Endothelial cell of umbilical vein (primary cell): ENCODE data around the gene KIRREL2. TPM values are rescaled to one million over a fixed set of nuclear protein-coding genes. Genes with fewer than 3 reads are reported as not detected.

Source experiments
- BruUV-seq: library from RNA; stranded (reverse); fragments of 400-500 nt; replicated peaks from 2 replicates; lab custom pipeline; 2021; lab: Mats Ljungman, UMichigan
- CTCF ChIA-PET: fragments of 300-600, 350-600 bp; sonication (Branson Sonifier 250); formaldehyde crosslinking; loops from one replicate; lab custom pipeline; 2021; ENCODE audit warnings: antibody characterized with exemption, inconsistent platforms; lab: Charles Lee
- POLR2A ChIA-PET: fragments of 300-600, 350-600 bp; sonication (Branson Sonifier 250); formaldehyde crosslinking; loops from one replicate; lab custom pipeline; 2021; ENCODE audit warnings: antibody characterized with exemption, inconsistent platforms; lab: Charles Lee
- DNase-seq: peaks from one replicate; pipeline ENCODE4 v3.0.0-alpha.2; 2011; ENCODE audit warnings: low read depth, low spot score
- FAIRE-seq: peaks from 2 replicates; lab custom pipeline; 2011; peaks lifted over from hg19 to GRCh38; lab: Jason Lieb, UNC
- H2AFZ ChIP-seq: 2 replicates; pipeline ENCODE4 v1.6.0; 2012; ENCODE audit warnings: low read depth, low read length, control low read depth, inconsistent platforms
- H3K27ac ChIP-seq: 2 replicates; pipeline ENCODE4 v1.5.1; 2011; ENCODE audit warnings: low read depth, mild to moderate bottlenecking, control low read depth, low read length, moderate library complexity; ENCODE audit not compliant: insufficient read depth
- H3K27me3 ChIP-seq, 2 experiments: 2 replicates each; pipeline versions ENCODE4 v1.6.0 to v1.6.1; 2011; ENCODE audit warnings: low read length in 2 of 2, mixed read lengths in 1 of 2; ENCODE audit not compliant: control insufficient read depth in 2 of 2, insufficient read depth in 2 of 2
- H3K36me3 ChIP-seq, 2 experiments: 2 replicates in 1 of 2; 3 replicates in 1 of 2; pipeline ENCODE4 v1.5.1; 2011; ENCODE audit warnings: low read length in 2 of 2, mild to moderate bottlenecking in 1 of 2, moderate library complexity in 1 of 2; ENCODE audit not compliant: control insufficient read depth in 2 of 2, insufficient read depth in 2 of 2; ENCODE audit errors: extremely low read depth in 1 of 2
- H3K4me1 ChIP-seq: 3 replicates; pipeline ENCODE4 v1.5.1; 2011; ENCODE audit warnings: mild to moderate bottlenecking, low read length; ENCODE audit not compliant: control insufficient read depth, insufficient read depth; ENCODE audit errors: extremely low read depth
- H3K4me2 ChIP-seq: 2 replicates; pipeline ENCODE4 v1.6.1; 2011; ENCODE audit warnings: low read length, control low read depth, mixed read lengths; ENCODE audit not compliant: insufficient read depth
- H3K4me3 ChIP-seq, 3 experiments: fragments of 200-600 bp in 1 of 3; sonication (generic), shearing (Covaris generic) in 1 of 3; replicated peaks in 1 of 3; 2 replicates each; pipeline ENCODE4 v1.5.1; 2011 to 2016; ENCODE audit warnings: control low read depth in 3 of 3, low read length in 3 of 3, mild to moderate bottlenecking in 2 of 3, inconsistent platforms in 1 of 3, low read depth in 1 of 3, moderate library complexity in 1 of 3; ENCODE audit not compliant: insufficient read depth in 1 of 3
- H3K79me2 ChIP-seq: 2 replicates; pipeline ENCODE4 v1.6.0; 2012; ENCODE audit warnings: low read length, inconsistent platforms; ENCODE audit not compliant: control insufficient read depth, insufficient read depth
- H3K9ac ChIP-seq: replicated peaks from 2 replicates; pipeline ENCODE3; 2011; ENCODE audit warnings: low read length, control low read depth; ENCODE audit not compliant: insufficient read depth; ENCODE audit errors: extremely low read depth
- H3K9me1 ChIP-seq: replicated peaks from 3 replicates; pipeline ENCODE4 v1.6.0; 2011; ENCODE audit warnings: mild to moderate bottlenecking, low read length; ENCODE audit not compliant: control insufficient read depth, insufficient read depth; ENCODE audit errors: extremely low read depth
- H3K9me3 ChIP-seq: replicated peaks from 2 replicates; pipeline ENCODE4 v1.5.1; 2012; ENCODE audit warnings: low read length, inconsistent platforms; ENCODE audit not compliant: control insufficient read depth, insufficient read depth
- H4K20me1 ChIP-seq: replicated peaks from 2 replicates; pipeline ENCODE3; 2011; ENCODE audit warnings: mild to moderate bottlenecking, low read length; ENCODE audit not compliant: control insufficient read depth, insufficient read depth; ENCODE audit errors: extremely low read depth
- CTCF ChIP-seq, 2 donors: IDR thresholded peaks; 1 replicate in 1 of 2; 2 replicates in 1 of 2; pipeline ENCODE4 v1.5.1; 2011; ENCODE audit warnings: low read length in 2 of 2, mild to moderate bottlenecking in 2 of 2, moderate library complexity in 2 of 2, control low read depth in 1 of 2, inconsistent platforms in 1 of 2, low read depth in 1 of 2; ENCODE audit not compliant: insufficient read depth in 1 of 2; ENCODE audit errors: extremely low read depth in 1 of 2
- EZH2 ChIP-seq: IDR thresholded peaks from 2 replicates; pipeline ENCODE4 v1.6.1; 2012; ENCODE audit warnings: borderline replicate concordance, low read depth, mild to moderate bottlenecking, moderate library complexity, low read length, inconsistent platforms; ENCODE audit not compliant: severe bottlenecking
- FOS ChIP-seq: IDR thresholded peaks from 2 replicates; pipeline ENCODE4 v1.6.1; 2011; ENCODE audit warnings: mild to moderate bottlenecking, low read length, moderate library complexity, borderline replicate concordance; ENCODE audit not compliant: insufficient read depth
- GATA2 ChIP-seq: IDR thresholded peaks from 2 replicates; pipeline ENCODE4 v1.7.0; 2011; ENCODE audit warnings: low read depth, mild to moderate bottlenecking, moderate library complexity, mixed read lengths, low read length; ENCODE audit not compliant: insufficient read length, insufficient read depth
- JUN ChIP-seq: IDR thresholded peaks from 2 replicates; pipeline ENCODE4 v1.6.1; 2011; ENCODE audit warnings: borderline replicate concordance, low read depth; ENCODE audit not compliant: insufficient read length, insufficient read depth
- MYC ChIP-seq: IDR thresholded peaks from one replicate; pipeline ENCODE4 v1.6.1; 2011; ENCODE audit warnings: mild to moderate bottlenecking, low read depth, low read length
- POLR2A ChIP-seq: IDR thresholded peaks from 2 replicates; pipeline ENCODE4 v1.6.1; 2012; ENCODE audit warnings: low read depth, mild to moderate bottlenecking, control low read depth, low read length
- POLR2AphosphoS5 ChIP-seq: IDR thresholded peaks from 2 replicates; pipeline ENCODE4 v1.6.1; 2012; ENCODE audit warnings: low read depth, mild to moderate bottlenecking, control low read depth, low read length, moderate library complexity; ENCODE audit not compliant: insufficient read depth
- dilution Hi-C: fragments of 300-500 bp; cut with MboI; formaldehyde crosslinking; loops from one replicate; pipeline ENCODE4 v1.15.0; 2019; ENCODE audit warnings: low sequenced_read_pairs; ENCODE audit not compliant: extremely low pct_ligation_motif_present
- intact Hi-C: fragments of 100-400 bp; cut with micrococcal nuclease; formaldehyde crosslinking; loops from one replicate; pipeline ENCODE4 v1.10.0; 2022
- polyA plus RNA-seq, 4 experiments: library from polyadenylated mRNA; depleted of rRNA in 3 of 4; stranded (reverse) in 3 of 4; unstranded in 1 of 4; fragments of >200 nt; gene quantifications; 2 replicates each; pipeline versions ENCODE4 v1.2.1 to v1.2.3, GENCODE V29; 2011 to 2012; ENCODE audit warnings: missing spikeins in 1 of 4
- total RNA-seq: library from RNA; stranded (reverse); gene quantifications from 2 replicates; pipeline ENCODE4 v1.2.3, GENCODE V29; 2021
- TF ChIP-seq, protein P1 (sequence below): IDR thresholded peaks from 2 replicates; pipeline ENCODE4 v1.6.1; 2011; ENCODE audit not compliant: insufficient read depth, insufficient read length

The KIRREL2 gene
- total and polyA plus RNA-seq, 2 donors (not counting 3 experiments of a cell fraction or from before 2014, with no cell fraction given) = not detected

GRCh38 chr19:35822579-35822978 lies 34.1 kb upstream of the KIRREL2 start:
- Histone ChIP-seq H3K27me3 (no peaks in the 10 kb centered on the region), H4K20me1 (no peaks in the 10 kb centered on the region), H3K4me3 (no peak overlapping the region), H2AFZ (no peak overlapping the region), H3K36me3 (no peaks in the 10 kb centered on the region), H3K27ac (no peak overlapping the region), H3K9ac (no peak overlapping the region), H3K79me2 (no peaks in the 10 kb centered on the region), H3K9me1 (no peaks in the 10 kb centered on the region), H3K4me2 (no peak overlapping the region), H3K4me1 (no peaks in the 10 kb centered on the region), H3K9me3 (no peaks in the 10 kb centered on the region)
- FAIRE-seq (no peak), DNase-seq (no peak)
- intact Hi-C loops (no loop called here), dilution Hi-C loops (no loop called here)
- BruUV-seq = no TSS peak
- ChIA-PET CTCF (no interaction called here), POLR2A (no interaction called here)
- no peak for TF ChIP-seq GATA2
- no peak for TF ChIP-seq POLR2A
- TF ChIP-seq POLR2AphosphoS5 = no peak
- no peak for TF ChIP-seq EZH2
- no peak for TF ChIP-seq FOS
- TF ChIP-seq, protein P1, sequence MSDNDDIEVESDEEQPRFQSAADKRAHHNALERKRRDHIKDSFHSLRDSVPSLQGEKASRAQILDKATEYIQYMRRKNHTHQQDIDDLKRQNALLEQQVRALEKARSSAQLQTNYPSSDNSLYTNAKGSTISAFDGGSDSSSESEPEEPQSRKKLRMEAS = no peak
- no peak for TF ChIP-seq MYC
- TF ChIP-seq JUN = no peak
- no peak for TF ChIP-seq CTCF (IDR thresholded peaks at IDR 0.05; ENCODE audit: extremely low read depth in 1 of 2, insufficient read depth in 1 of 2, low read depth in 1 of 2, low read length in 2 of 2)
